ENCODE data around the gene FILIP1.

Gene FILIP1

DNA sequence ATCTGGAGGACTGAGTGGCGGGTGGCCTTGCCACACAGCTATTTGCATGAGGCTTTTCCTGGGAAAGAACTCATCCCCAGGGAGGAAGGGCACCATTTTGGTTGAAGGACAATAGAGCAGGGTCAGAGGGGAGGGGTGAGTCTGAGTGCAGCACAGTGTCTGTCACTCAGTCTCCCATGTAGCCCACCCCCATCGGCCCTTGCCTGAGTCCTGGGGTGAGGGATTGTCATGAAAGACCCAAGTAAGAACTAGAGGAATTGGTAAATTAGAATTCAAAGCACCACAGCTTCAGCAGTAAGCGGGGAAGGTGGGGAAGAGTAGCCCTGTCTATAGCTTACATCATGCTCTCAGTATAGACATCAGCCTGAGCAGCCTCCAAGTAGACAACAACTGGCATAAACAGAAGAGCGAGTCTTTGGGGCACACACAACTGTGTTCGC is 118.6 kb downstream of the FILIP1 start:
- H3K27ac ChIP-seq (replicated peaks) = no peak overlapping the region
- H3K27me3 ChIP-seq (ENCODE audit: insufficient read depth, poor library complexity, severe bottlenecking) = no peaks in the 10 kb centered on the region
- DNase-seq (ENCODE audit: low read depth in 1 of 2, low spot score in 1 of 2) = no peak
- no peak overlapping the region for H3K4me3 ChIP-seq (replicated peaks; ENCODE audit: insufficient read depth, low read length)
- TF ChIP-seq, protein P1, sequence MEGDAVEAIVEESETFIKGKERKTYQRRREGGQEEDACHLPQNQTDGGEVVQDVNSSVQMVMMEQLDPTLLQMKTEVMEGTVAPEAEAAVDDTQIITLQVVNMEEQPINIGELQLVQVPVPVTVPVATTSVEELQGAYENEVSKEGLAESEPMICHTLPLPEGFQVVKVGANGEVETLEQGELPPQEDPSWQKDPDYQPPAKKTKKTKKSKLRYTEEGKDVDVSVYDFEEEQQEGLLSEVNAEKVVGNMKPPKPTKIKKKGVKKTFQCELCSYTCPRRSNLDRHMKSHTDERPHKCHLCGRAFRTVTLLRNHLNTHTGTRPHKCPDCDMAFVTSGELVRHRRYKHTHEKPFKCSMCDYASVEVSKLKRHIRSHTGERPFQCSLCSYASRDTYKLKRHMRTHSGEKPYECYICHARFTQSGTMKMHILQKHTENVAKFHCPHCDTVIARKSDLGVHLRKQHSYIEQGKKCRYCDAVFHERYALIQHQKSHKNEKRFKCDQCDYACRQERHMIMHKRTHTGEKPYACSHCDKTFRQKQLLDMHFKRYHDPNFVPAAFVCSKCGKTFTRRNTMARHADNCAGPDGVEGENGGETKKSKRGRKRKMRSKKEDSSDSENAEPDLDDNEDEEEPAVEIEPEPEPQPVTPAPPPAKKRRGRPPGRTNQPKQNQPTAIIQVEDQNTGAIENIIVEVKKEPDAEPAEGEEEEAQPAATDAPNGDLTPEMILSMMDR (IDR thresholded peaks at IDR 0.05; ENCODE audit: insufficient read depth, low read length) = no peak
- TF ChIP-seq POLR2AphosphoS5 (IDR thresholded peaks at IDR 0.05; ENCODE audit: low read depth) (no peak), GABPA (IDR thresholded peaks at IDR 0.05; ENCODE audit: low read depth) (no peak), REST (IDR thresholded peaks at IDR 0.05; ENCODE audit: insufficient replicate concordance, low read depth) (no peak), SPI1 (IDR thresholded peaks at IDR 0.05; ENCODE audit: borderline replicate concordance, low read depth) (no peak)

- DNase-seq (ENCODE audit: low read depth in 1 of 2, low spot score in 1 of 2) = no peak
- TF ChIP-seq, protein P1 (IDR thresholded peaks at IDR 0.05; ENCODE audit: insufficient read depth, low read length) = no peak
- TF ChIP-seq SPI1 (IDR thresholded peaks at IDR 0.05; ENCODE audit: borderline replicate concordance, low read depth) = no peak
- no peak for TF ChIP-seq REST (IDR thresholded peaks at IDR 0.05; ENCODE audit: insufficient replicate concordance, low read depth)
- no peak for TF ChIP-seq GABPA (IDR thresholded peaks at IDR 0.05; ENCODE audit: low read depth)
- TF ChIP-seq POLR2AphosphoS5 (IDR thresholded peaks at IDR 0.05; ENCODE audit: low read depth) = no peak
- Histone ChIP-seq H3K4me3 (replicated peaks; ENCODE audit: insufficient read depth, low read length) (no peak overlapping the region), H3K27me3 (ENCODE audit: insufficient read depth, poor library complexity, severe bottlenecking) (no peaks in the 10 kb centered on the region), H3K27ac (replicated peaks) (no peak overlapping the region)
Observed at GRCh38 chr6:75372884-75373283, 120.7 kb downstream of the FILIP1 start.

GRCh38 chr6:75370011-75370410 is 123.6 kb downstream of the FILIP1 start:
- no peak for DNase-seq (ENCODE audit: low read depth in 1 of 2, low spot score in 1 of 2)
- Histone ChIP-seq H3K4me3 (replicated peaks; ENCODE audit: insufficient read depth, low read length) (no peak overlapping the region), H3K27me3 (ENCODE audit: insufficient read depth, poor library complexity, severe bottlenecking) (no peaks in the 10 kb centered on the region), H3K27ac (replicated peaks) (no peak overlapping the region)
- no peak for TF ChIP-seq SPI1 (IDR thresholded peaks at IDR 0.05; ENCODE audit: borderline replicate concordance, low read depth)
- no peak for TF ChIP-seq GABPA (IDR thresholded peaks at IDR 0.05; ENCODE audit: low read depth)

DNA sequence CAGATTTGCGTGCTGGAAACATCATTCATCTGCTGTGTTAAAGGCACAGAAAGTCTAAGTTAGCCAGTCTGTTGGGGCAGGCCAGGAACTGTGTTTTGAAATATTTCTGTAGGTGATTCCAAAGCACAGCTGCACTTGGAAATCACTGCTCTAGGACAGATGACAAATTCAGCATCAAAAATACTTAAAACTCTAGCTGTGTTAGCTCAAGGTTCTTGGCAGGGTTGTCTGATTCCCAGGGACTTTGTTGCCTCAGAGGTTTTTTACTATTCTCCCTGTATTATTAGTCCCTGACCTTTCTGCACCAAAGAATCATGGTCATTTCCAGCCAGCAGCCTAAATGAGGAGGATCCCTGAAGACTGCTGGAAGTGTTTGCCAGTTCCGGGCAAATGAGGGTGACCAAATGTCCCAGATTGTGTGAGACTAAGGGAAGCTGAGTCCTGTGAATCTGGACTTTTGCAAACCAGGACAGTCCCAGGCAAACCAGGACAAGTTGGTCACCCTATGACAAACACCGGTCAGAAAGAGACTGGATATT is 124.7 kb downstream of the FILIP1 start:
- DNase-seq (ENCODE audit: low read depth in 1 of 2, low spot score in 1 of 2) = no peak
- Histone ChIP-seq H3K4me3 (replicated peaks; ENCODE audit: insufficient read depth, low read length) (no peak overlapping the region), H3K27ac (replicated peaks) (no peak overlapping the region), H3K27me3 (ENCODE audit: insufficient read depth, poor library complexity, severe bottlenecking) (no peaks in the 10 kb centered on the region)
- TF ChIP-seq POLR2AphosphoS5 (IDR thresholded peaks at IDR 0.05; ENCODE audit: low read depth) = no peak
- no peak for TF ChIP-seq SPI1 (IDR thresholded peaks at IDR 0.05; ENCODE audit: borderline replicate concordance, low read depth)
- TF ChIP-seq GABPA (IDR thresholded peaks at IDR 0.05; ENCODE audit: low read depth) = no peak
- no peak for TF ChIP-seq REST (IDR thresholded peaks at IDR 0.05; ENCODE audit: insufficient replicate concordance, low read depth)
- TF ChIP-seq, protein P1 (IDR thresholded peaks at IDR 0.05; ENCODE audit: insufficient read depth, low read length) = no peak

Measured in HL-60 (cell line).